H1 (cell line): ENCODE data around the gene NRXN3. TPM values are rescaled to one million over a fixed set of nuclear protein-coding genes. Genes with fewer than 3 reads are reported as not detected.

ENCODE experiments used
- CTCF ChIA-PET: fragments of 300-600 bp; sonication (Branson Sonifier 250); formaldehyde crosslinking; loops from one replicate; lab custom pipeline; 2021; ENCODE audit not compliant: partially characterized antibody; lab: Charles Lee
- POLR2A ChIA-PET: fragments of 300-600 bp; sonication (Branson Sonifier 250); formaldehyde crosslinking; loops from one replicate; lab custom pipeline; 2021; ENCODE audit warnings: inconsistent platforms; ENCODE audit not compliant: partially characterized antibody; lab: Charles Lee
- DNase-seq, 2 experiments: peaks; one replicate each; pipeline versions ENCODE4 v3.0.0 to v3.0.0-alpha.2; 2010 to 2022; ENCODE audit warnings: low spot score in 2 of 2, low read depth in 1 of 2, mixed read lengths in 1 of 2
- FAIRE-seq: peaks from 2 replicates; lab custom pipeline; 2011; peaks lifted over from hg19 to GRCh38; lab: Jason Lieb, UNC
- H2AFZ ChIP-seq: 2 replicates; pipeline ENCODE4 v1.8.1; 2012; ENCODE audit warnings: low read length, inconsistent platforms
- H2AK5ac ChIP-seq: 2 replicates; pipeline ENCODE4 v1.6.1; 2013; ENCODE audit warnings: low read depth, low read length
- H2BK120ac ChIP-seq: replicated peaks from 2 replicates; pipeline ENCODE3; 2013; ENCODE audit warnings: low read depth, low read length, inconsistent platforms
- H2BK12ac ChIP-seq: 2 replicates; pipeline ENCODE4 v1.6.1; 2013; ENCODE audit warnings: low read depth, low read length
- H2BK15ac ChIP-seq: 2 replicates; pipeline ENCODE4 v1.6.1; 2013; ENCODE audit warnings: low read length
- H2BK20ac ChIP-seq: 2 replicates; pipeline ENCODE4 v1.6.1; 2013; ENCODE audit warnings: low read length
- H2BK5ac ChIP-seq: 2 replicates; pipeline ENCODE4 v1.6.1; 2013; ENCODE audit warnings: low read depth, low read length
- H3K14ac ChIP-seq: 2 replicates; pipeline ENCODE4 v1.6.1; 2013; ENCODE audit warnings: inconsistent platforms; ENCODE audit not compliant: insufficient read length
- H3K18ac ChIP-seq: 2 replicates; pipeline ENCODE4 v1.6.1; 2013; ENCODE audit warnings: low read length; ENCODE audit errors: extremely low read depth
- H3K23ac ChIP-seq: 2 replicates; pipeline ENCODE4 v1.6.1; 2013; ENCODE audit warnings: inconsistent platforms; ENCODE audit not compliant: insufficient read length
- H3K23me2 ChIP-seq: 2 replicates; pipeline ENCODE4 v1.6.1; 2013; ENCODE audit warnings: low read depth, low read length
- H3K27ac ChIP-seq: 2 replicates; pipeline ENCODE4 v1.6.1; 2011; ENCODE audit warnings: low read depth, low read length, inconsistent platforms
- H3K27me3 ChIP-seq, 4 experiments: replicated peaks in 1 of 4; 1 replicate in 1 of 4; 2 replicates in 3 of 4; pipeline versions ENCODE4 v1.6.1 to v1.8.1; 2011 to 2013; ENCODE audit warnings: low read length in 3 of 4, mild to moderate bottlenecking in 3 of 4, inconsistent platforms in 2 of 4, mixed read lengths in 2 of 4, moderate library complexity in 1 of 4; ENCODE audit not compliant: control insufficient read depth in 3 of 4, insufficient read depth in 3 of 4; ENCODE audit errors: extremely low read depth in 1 of 4
- H3K36me3 ChIP-seq, 4 experiments: 2 replicates each; pipeline versions ENCODE4 v1.6.1 to v1.8.1; 2011 to 2013; ENCODE audit warnings: mild to moderate bottlenecking in 4 of 4, low read length in 3 of 4, moderate library complexity in 2 of 4, control low read depth in 1 of 4, inconsistent platforms in 1 of 4; ENCODE audit not compliant: insufficient read depth in 4 of 4, control insufficient read depth in 2 of 4
- H3K4ac ChIP-seq: replicated peaks from 2 replicates; pipeline ENCODE3; 2013; ENCODE audit warnings: low read length, low read depth, mixed read lengths, inconsistent platforms; ENCODE audit not compliant: insufficient read length
- H3K4me1 ChIP-seq, 4 experiments: replicated peaks in 1 of 4; 1 replicate in 1 of 4; 2 replicates in 3 of 4; pipeline versions ENCODE4 v1.6.1 to v1.8.1; 2011 to 2013; ENCODE audit warnings: low read length in 3 of 4, inconsistent platforms in 2 of 4, mixed read lengths in 1 of 4; ENCODE audit not compliant: insufficient read depth in 4 of 4, control insufficient read depth in 3 of 4
- H3K4me2 ChIP-seq, 2 experiments: 2 replicates each; pipeline versions ENCODE4 v1.6.1 to v1.8.1; 2011 to 2013; ENCODE audit warnings: low read depth in 2 of 2, low read length in 2 of 2, control low read depth in 1 of 2, inconsistent platforms in 1 of 2, mild to moderate bottlenecking in 1 of 2; ENCODE audit not compliant: insufficient read depth in 1 of 2
- H3K4me3 ChIP-seq, 4 experiments: fragments of 200-600, 300-600 bp in 1 of 4; sonication (generic), shearing (Covaris generic), sonication (Bioruptor Twin) in 1 of 4; 2 replicates each; pipeline versions ENCODE4 v1.5.1 to v1.8.1; 2011 to 2016; ENCODE audit warnings: low read length in 4 of 4, low read depth in 3 of 4, control low read depth in 2 of 4, inconsistent platforms in 2 of 4, mild to moderate bottlenecking in 2 of 4, mixed read lengths in 1 of 4, moderate library complexity in 1 of 4; ENCODE audit not compliant: insufficient read depth in 2 of 4; ENCODE audit errors: extremely low read depth in 1 of 4
- H3K56ac ChIP-seq: replicated peaks from 2 replicates; pipeline ENCODE3; 2013; ENCODE audit warnings: low read depth, mild to moderate bottlenecking, mixed read lengths, low read length, inconsistent platforms; ENCODE audit not compliant: insufficient read length
- H3K79me1 ChIP-seq: 2 replicates; pipeline ENCODE4 v1.6.1; 2013; ENCODE audit warnings: low read depth, low read length, control low read depth
- H3K79me2 ChIP-seq, 2 experiments: 2 replicates each; pipeline versions ENCODE4 v1.6.1 to v1.8.1; 2012 to 2013; ENCODE audit warnings: low read length in 2 of 2, mild to moderate bottlenecking in 2 of 2, inconsistent platforms in 1 of 2; ENCODE audit not compliant: insufficient read depth in 2 of 2, control insufficient read depth in 1 of 2
- H3K9ac ChIP-seq, 4 experiments: replicated peaks in 1 of 4; 1 replicate in 1 of 4; 2 replicates in 3 of 4; pipeline versions ENCODE4 v1.6.1 to v1.8.1; 2011 to 2013; ENCODE audit warnings: low read depth in 3 of 4, low read length in 3 of 4, control low read depth in 2 of 4, mild to moderate bottlenecking in 2 of 4, moderate library complexity in 2 of 4, inconsistent platforms in 1 of 4; ENCODE audit errors: extremely low read depth in 1 of 4
- H3K9me3 ChIP-seq, 2 experiments: 2 replicates each; pipeline versions ENCODE4 v1.6.1 to v1.8.1; 2012 to 2013; ENCODE audit warnings: mild to moderate bottlenecking in 2 of 2, moderate library complexity in 2 of 2, control low read depth in 1 of 2, inconsistent platforms in 1 of 2, low read depth in 1 of 2, low read length in 1 of 2, mixed read lengths in 1 of 2; ENCODE audit not compliant: insufficient read depth in 2 of 2
- H4K20me1 ChIP-seq, 2 experiments: replicated peaks in 1 of 2; 2 replicates each; pipeline versions ENCODE3 to v1.8.1; 2011 to 2013; ENCODE audit warnings: inconsistent platforms in 2 of 2, low read length in 2 of 2, mild to moderate bottlenecking in 1 of 2; ENCODE audit not compliant: insufficient read depth in 2 of 2, control insufficient read depth in 1 of 2
- H4K5ac ChIP-seq: 2 replicates; pipeline ENCODE4 v1.6.1; 2013; ENCODE audit warnings: low read length, low read depth, mixed read lengths, inconsistent platforms; ENCODE audit not compliant: insufficient read length
- H4K8ac ChIP-seq: 2 replicates; pipeline ENCODE4 v1.8.0; 2013; ENCODE audit warnings: mild to moderate bottlenecking, moderate library complexity, low read length, inconsistent platforms; ENCODE audit not compliant: insufficient read depth; ENCODE audit errors: extremely low read depth
- H4K91ac ChIP-seq: replicated peaks from 2 replicates; pipeline ENCODE3; 2013; ENCODE audit warnings: low read length, mixed read lengths, inconsistent platforms; ENCODE audit not compliant: insufficient read length
- BACH1 ChIP-seq: IDR thresholded peaks from 2 replicates; pipeline ENCODE4 v1.6.1; 2012; ENCODE audit warnings: low read length, improper control_type of control experiment
- CTBP2 ChIP-seq: IDR thresholded peaks from 2 replicates; pipeline ENCODE4 v1.7.0; 2011; ENCODE audit warnings: borderline replicate concordance, mild to moderate bottlenecking, moderate library complexity, mixed read lengths, low read length; ENCODE audit not compliant: insufficient read depth, insufficient read length
- PHF8 ChIP-seq: fragments of 200-600 bp; sonication (generic); conservative IDR thresholded peaks from 2 replicates; pipeline ENCODE4 v1.7.1; 2012; ENCODE audit warnings: low read depth, mild to moderate bottlenecking, inconsistent platforms, low read length, moderate library complexity
- RBBP5 ChIP-seq: IDR thresholded peaks from 2 replicates; pipeline ENCODE4 v1.7.1; 2012; ENCODE audit warnings: low read depth, mild to moderate bottlenecking, inconsistent platforms, low read length, moderate library complexity, borderline replicate concordance
- RNF2 ChIP-seq: fragments of 200-900, 300-1000 bp; sonication (generic); IDR thresholded peaks from 2 replicates; pipeline ENCODE4 v1.7.1; 2016; ENCODE audit warnings: borderline replicate concordance, low read depth, mild to moderate bottlenecking, antibody characterized with exemption, low read length; ENCODE audit not compliant: poor library complexity, severe bottlenecking; ENCODE audit errors: missing control alignments
- SIX5 ChIP-seq: IDR thresholded peaks from 2 replicates; pipeline ENCODE4 v1.6.1; 2011; ENCODE audit warnings: mild to moderate bottlenecking, low read depth, low read length
- SRF ChIP-seq: IDR thresholded peaks from 2 replicates; pipeline ENCODE4 v1.6.1; 2011; ENCODE audit warnings: mild to moderate bottlenecking, low read depth, low read length, moderate library complexity
- WGBS, 2 experiments: shearing (Covaris generic) in 1 of 2; methylation state at CpG; one replicate each; pipeline versions ENCODE4 v1.1.6 to v1.1.7; 2013 to 2015; ENCODE audit warnings: low lambda C conversion rate in 2 of 2, mixed read lengths in 2 of 2, inconsistent platforms in 1 of 2, low coverage in 1 of 2, missing lambda C conversion rate in 1 of 2; ENCODE audit not compliant: insufficient replicate concordance in 2 of 2, insufficient coverage in 1 of 2, insufficient read length in 1 of 2; ENCODE audit errors: extremely low coverage in 1 of 2, missing lambda C conversion rate in 1 of 2; 5-methylcytosine and 5-hydroxymethylcytosine counted together
- polyA plus RNA-seq, 7 experiments: library from polyadenylated mRNA; depleted of rRNA in 3 of 7; stranded (reverse) in 5 of 7; unstranded in 2 of 7; fragments of >200 nt in 5 of 7; fragments of 200-250 nt in 2 of 7; gene quantifications; 1 replicate in 5 of 7; 2 replicates in 1 of 7; 4 replicates in 1 of 7; pipeline versions ENCODE4 v1.2.1 to v1.2.3, GENCODE V29; 2011 to 2013; ENCODE audit warnings: missing spikeins in 2 of 7, mixed read lengths in 2 of 7
- total RNA-seq: library from RNA; stranded (reverse); fragmentation: NEBNext Ultra II Directional; extraction: Animal tissue kit (Norgen Biotek cat#: 25700); gene quantifications from 2 replicates; pipeline ENCODE4 v1.2.1, GENCODE V29; 2021

The NRXN3 gene
- total and polyA plus RNA-seq, 2 of the 8 experiments (the other 6 are each of a cell fraction or from before 2014, with no cell fraction given), result 2.6 to 4.1 TPM

DNA sequence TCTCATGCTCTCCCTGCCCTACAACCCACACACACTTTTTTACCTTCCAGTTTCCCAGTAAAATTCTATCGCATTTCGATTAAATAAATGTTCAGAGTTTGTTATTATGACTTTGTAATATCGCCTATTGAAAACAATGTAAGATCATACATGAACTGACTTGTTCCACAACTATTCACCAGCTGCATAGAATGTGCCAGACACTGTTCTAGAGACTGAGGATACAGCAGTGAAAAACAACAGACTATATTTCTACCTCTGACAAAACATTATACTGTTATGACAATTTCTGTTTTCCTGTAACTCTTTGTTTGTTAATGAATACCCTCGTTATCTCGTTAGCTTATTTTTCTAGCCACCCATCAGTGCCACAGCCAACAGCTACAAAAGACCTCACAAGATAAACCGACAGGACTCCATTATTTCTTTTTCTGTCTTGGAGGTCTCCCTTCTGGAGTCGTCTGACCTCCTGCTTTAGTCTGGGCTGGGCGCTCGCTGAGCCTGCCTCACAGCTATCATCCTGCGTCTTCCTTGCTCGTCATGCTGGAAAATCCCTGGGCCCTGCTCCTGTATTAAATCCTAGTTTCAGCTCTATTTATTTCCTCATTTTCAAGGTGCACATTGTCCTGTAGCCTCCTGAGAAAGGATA, 1542.3 kb downstream of the NRXN3 start:
- no peak overlapping the region for H3K4me3 ChIP-seq
- no peaks in the 10 kb centered on the region for H3K9me3 ChIP-seq
- H3K23ac ChIP-seq, result no peak overlapping the region
- H4K91ac ChIP-seq, result no peak overlapping the region
- no peak overlapping the region for H3K18ac ChIP-seq
- H4K8ac ChIP-seq, result no peak overlapping the region
- no peak overlapping the region for H4K5ac ChIP-seq
- DNase-seq (no peak), FAIRE-seq (no peak)
- H2BK5ac ChIP-seq, result no peak overlapping the region
- ChIA-PET POLR2A (no interaction called here), CTCF (interaction anchor here (0.7 to 1.5 kb wide), 6 partner anchors 11 to 746 kb away, joined by 3 read pairs; no protein-coding TSS in a partner anchor)
- no peak overlapping the region for H2BK12ac ChIP-seq
- no peaks in the 10 kb centered on the region for H3K36me3 ChIP-seq
- H3K79me1 ChIP-seq, result no peaks in the 10 kb centered on the region
- H2AK5ac ChIP-seq, result no peak overlapping the region
- H3K23me2 ChIP-seq, result no peaks in the 10 kb centered on the region
- H3K79me2 ChIP-seq, result no peaks in the 10 kb centered on the region
- no peak overlapping the region for H3K14ac ChIP-seq
- H3K4me2 ChIP-seq, result no peak overlapping the region
- H3K9ac ChIP-seq, result no peak overlapping the region
- no peak overlapping the region for H3K27ac ChIP-seq
- H3K56ac ChIP-seq, result no peak overlapping the region
- H2AFZ ChIP-seq, result no peak overlapping the region
- no peak overlapping the region for H2BK15ac ChIP-seq
- H2BK120ac ChIP-seq, result no peak overlapping the region
- TF ChIP-seq PHF8 (no peak), SRF (no peak), RNF2 (no peak), BACH1 (no peak), CTBP2 (no peak), RBBP5 (no peak), SIX5 (no peak)
- no peak overlapping the region for H3K4ac ChIP-seq
- 86 to 100% methylated on average over 2 to 11 of the region's 11 CpGs for WGBS, 2 experiments
- H3K4me1 ChIP-seq, result no peaks in the 10 kb centered on the region
- H2BK20ac ChIP-seq, result no peak overlapping the region
- no peaks in the 10 kb centered on the region for H3K27me3 ChIP-seq
- H4K20me1 ChIP-seq, result no peaks in the 10 kb centered on the region
